Activated T-cell treated with anti-CD3 and anti-CD28 coated beads, Interleukin-2, amount 50 U/mL, for 72 hours (primary cell): ENCODE data around the gene KCNIP4. TPM values are rescaled to one million over a fixed set of nuclear protein-coding genes. Genes with fewer than 3 reads are reported as not detected.

ENCODE experiments used
- ATAC-seq, 2 donors: fragments of 150-1000 bp; cut with Tn5 transposase; replicated peaks in 1 of 2; 2 replicates each; pipeline ENCODE4 v1.10.0; 2021; ENCODE audit warnings: moderate library complexity in 2 of 2, mild to moderate bottlenecking in 1 of 2
- DNase-seq, 2 donors: peaks; one replicate each; pipeline ENCODE4 v3.0.0; 2021 to 2022; ENCODE audit warnings: mixed read lengths in 1 of 2
- H3K27ac Mint-ChIP-seq: one replicate; pipeline ENCODE4 v1.8.0; 2022; ENCODE audit warnings: mild to moderate bottlenecking, moderate library complexity, mixed read lengths
- H3K27me3 Mint-ChIP-seq: one replicate; pipeline ENCODE4 v1.8.0; 2022; ENCODE audit warnings: low read depth, mixed read lengths
- H3K36me3 Mint-ChIP-seq, 2 donors: one replicate each; pipeline ENCODE4 v1.8.0; 2022; ENCODE audit warnings: mixed read lengths in 2 of 2, mild to moderate bottlenecking in 1 of 2; ENCODE audit not compliant: insufficient read depth in 2 of 2
- H3K4me1 Mint-ChIP-seq: one replicate; pipeline ENCODE4 v1.8.0; 2022; ENCODE audit warnings: low read depth, mixed read lengths
- H3K4me3 Mint-ChIP-seq, 2 donors: one replicate each; pipeline ENCODE4 v1.8.0; 2022; ENCODE audit warnings: mild to moderate bottlenecking in 2 of 2, mixed read lengths in 2 of 2, moderate library complexity in 2 of 2
- H3K9me3 Mint-ChIP-seq, 2 donors: one replicate each; pipeline ENCODE4 v1.8.0; 2022; ENCODE audit warnings: mixed read lengths in 2 of 2
- total RNA-seq, 2 donors: library from RNA; stranded (reverse); gene quantifications; one replicate each; pipeline ENCODE4 v1.2.3, GENCODE V29; 2022

Gene KCNIP4
- total RNA-seq, 2 donors from 2014 or later, result not detected

- Mint-ChIP-seq H3K36me3 (no peaks in the 10 kb centered on the region), H3K27ac (no peak overlapping the region), H3K9me3 (peaks cover 0 to 8% of the 10 kb centered on the region in 2 donors), H3K27me3 (no peaks in the 10 kb centered on the region), H3K4me1 (no peaks in the 10 kb centered on the region), H3K4me3 (no peak overlapping the region)
- no peak for DNase-seq
- ATAC-seq, result no peak
Measured at GRCh38 chr4:21203416-21203815, 745.2 kb downstream of the KCNIP4 start.

- Mint-ChIP-seq H3K27ac (no peak overlapping the region), H3K4me3 (no peak overlapping the region), H3K36me3 (no peaks in the 10 kb centered on the region), H3K9me3 (peaks cover 0 to 8% of the 10 kb centered on the region in 2 donors), H3K4me1 (no peaks in the 10 kb centered on the region), H3K27me3 (no peaks in the 10 kb centered on the region)
- DNase-seq (no peak), ATAC-seq (no peak)
Measured at GRCh38 chr4:21202959-21203358, 745.6 kb downstream of the KCNIP4 start.

GRCh38 chr4:21198683-21199082 lies 749.9 kb downstream of the KCNIP4 start:
- H3K27me3 Mint-ChIP-seq, result no peaks in the 10 kb centered on the region
- peaks cover 0 to 11% of the 10 kb centered on the region in 2 donors for H3K9me3 Mint-ChIP-seq
- DNase-seq, result no peak
- ATAC-seq, result no peak
- H3K4me3 Mint-ChIP-seq, result no peak overlapping the region
- H3K4me1 Mint-ChIP-seq, result no peaks in the 10 kb centered on the region
- no peak overlapping the region for H3K27ac Mint-ChIP-seq
- no peaks in the 10 kb centered on the region for H3K36me3 Mint-ChIP-seq

GRCh38 chr4:21195682-21196081 lies 752.9 kb downstream of the KCNIP4 start:
- ATAC-seq (no peak), DNase-seq (no peak)
- H3K4me1 Mint-ChIP-seq, result no peaks in the 10 kb centered on the region
- H3K27ac Mint-ChIP-seq, result no peak overlapping the region
- no peak overlapping the region for H3K4me3 Mint-ChIP-seq
- H3K36me3 Mint-ChIP-seq, result no peaks in the 10 kb centered on the region
- H3K9me3 Mint-ChIP-seq, result peaks cover 0 to 3% of the 10 kb centered on the region in 2 donors
- no peaks in the 10 kb centered on the region for H3K27me3 Mint-ChIP-seq

GRCh38 chr4:21192367-21192766 lies 756.2 kb downstream of the KCNIP4 start:
- no peak for DNase-seq
- no peaks in the 10 kb centered on the region for H3K36me3 Mint-ChIP-seq
- H3K27ac Mint-ChIP-seq, result no peak overlapping the region
- no peaks in the 10 kb centered on the region for H3K27me3 Mint-ChIP-seq
- H3K4me1 Mint-ChIP-seq, result no peaks in the 10 kb centered on the region
- ATAC-seq, result no peak
- H3K4me3 Mint-ChIP-seq, result no peak overlapping the region
- H3K9me3 Mint-ChIP-seq, result peaks cover 0 to 5% of the 10 kb centered on the region in 2 donors

- Mint-ChIP-seq H3K36me3 (no peaks in the 10 kb centered on the region), H3K9me3 (peaks cover 0 to 5% of the 10 kb centered on the region in 2 donors), H3K4me3 (no peak overlapping the region), H3K27me3 (no peaks in the 10 kb centered on the region), H3K4me1 (no peaks in the 10 kb centered on the region), H3K27ac (no peak overlapping the region)
- DNase-seq (no peak), ATAC-seq (no peak)
Measured at GRCh38 chr4:21191317-21191716, 757.3 kb downstream of the KCNIP4 start.

DNA sequence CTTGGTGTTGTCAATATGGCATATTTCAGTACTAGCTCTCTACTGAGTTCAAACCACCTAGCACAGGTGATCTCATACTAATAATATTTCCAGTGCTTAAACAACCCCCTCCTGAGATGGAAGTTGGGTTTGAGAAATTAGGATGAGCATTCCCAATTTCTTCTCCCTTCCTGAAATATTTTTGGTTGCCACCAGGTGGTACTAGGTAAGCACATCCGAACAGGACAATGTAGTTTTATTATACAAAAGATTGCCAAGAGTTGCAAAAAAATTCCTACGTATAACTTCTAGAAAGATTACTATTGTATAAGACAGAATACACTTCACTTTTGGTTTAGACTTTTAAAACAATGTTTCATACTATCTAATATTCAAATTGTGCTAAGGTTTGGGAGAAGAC lies 763.8 kb downstream of the KCNIP4 start:
- Mint-ChIP-seq H3K27me3 (no peaks in the 10 kb centered on the region), H3K27ac (no peak overlapping the region), H3K9me3 (peaks cover 3 to 7% of the 10 kb centered on the region in 2 donors), H3K36me3 (no peaks in the 10 kb centered on the region), H3K4me1 (no peaks in the 10 kb centered on the region), H3K4me3 (no peak overlapping the region)
- ATAC-seq, result no peak
- no peak for DNase-seq

GRCh38 chr4:21181716-21182115 lies 766.9 kb downstream of the KCNIP4 start:
- no peak overlapping the region for H3K4me3 Mint-ChIP-seq
- DNase-seq (no peak), ATAC-seq (no peak)
- H3K27me3 Mint-ChIP-seq, result no peaks in the 10 kb centered on the region
- H3K36me3 Mint-ChIP-seq, result no peaks in the 10 kb centered on the region
- no peak overlapping the region for H3K27ac Mint-ChIP-seq
- H3K9me3 Mint-ChIP-seq, result peaks cover 3 to 8% of the 10 kb centered on the region in 2 donors
- no peaks in the 10 kb centered on the region for H3K4me1 Mint-ChIP-seq

GRCh38 chr4:21177871-21178270 lies 770.7 kb downstream of the KCNIP4 start:
- H3K4me1 Mint-ChIP-seq, result no peaks in the 10 kb centered on the region
- no peak overlapping the region for H3K27ac Mint-ChIP-seq
- H3K36me3 Mint-ChIP-seq, result no peaks in the 10 kb centered on the region
- H3K4me3 Mint-ChIP-seq, result no peak overlapping the region
- ATAC-seq, result no peak
- H3K9me3 Mint-ChIP-seq, result peaks cover 0 to 5% of the 10 kb centered on the region in 2 donors
- H3K27me3 Mint-ChIP-seq, result no peaks in the 10 kb centered on the region
- no peak for DNase-seq

GRCh38 chr4:21177092-21177491 lies 771.5 kb downstream of the KCNIP4 start:
- no peaks in the 10 kb centered on the region for H3K4me1 Mint-ChIP-seq
- no peak for ATAC-seq
- no peak for DNase-seq
- no peaks in the 10 kb centered on the region for H3K27me3 Mint-ChIP-seq
- H3K27ac Mint-ChIP-seq, result no peak overlapping the region
- H3K4me3 Mint-ChIP-seq, result no peak overlapping the region
- H3K9me3 Mint-ChIP-seq, result peaks cover 0 to 5% of the 10 kb centered on the region in 2 donors
- H3K36me3 Mint-ChIP-seq, result no peaks in the 10 kb centered on the region

- DNase-seq (no peak), ATAC-seq (no peak)
- H3K36me3 Mint-ChIP-seq, result no peaks in the 10 kb centered on the region
- no peaks in the 10 kb centered on the region for H3K27me3 Mint-ChIP-seq
- no peaks in the 10 kb centered on the region for H3K4me1 Mint-ChIP-seq
- H3K9me3 Mint-ChIP-seq, result peaks cover 0 to 2% of the 10 kb centered on the region in 2 donors
- no peak overlapping the region for H3K4me3 Mint-ChIP-seq
- H3K27ac Mint-ChIP-seq, result no peak overlapping the region
Measured at GRCh38 chr4:21167711-21168110, 780.9 kb downstream of the KCNIP4 start.

GRCh38 chr4:21155367-21155766 lies 793.2 kb downstream of the KCNIP4 start:
- H3K36me3 Mint-ChIP-seq, result no peaks in the 10 kb centered on the region
- DNase-seq, result no peak
- no peaks in the 10 kb centered on the region for H3K4me1 Mint-ChIP-seq
- H3K4me3 Mint-ChIP-seq, result no peak overlapping the region
- H3K27me3 Mint-ChIP-seq, result no peaks in the 10 kb centered on the region
- no peak for ATAC-seq
- H3K9me3 Mint-ChIP-seq, result no peaks in the 10 kb centered on the region
- H3K27ac Mint-ChIP-seq, result no peak overlapping the region

GRCh38 chr4:21139327-21139726 lies 809.2 kb downstream of the KCNIP4 start:
- H3K4me1 Mint-ChIP-seq, result no peaks in the 10 kb centered on the region
- no peak for ATAC-seq
- H3K9me3 Mint-ChIP-seq, result peaks cover 0 to 13% of the 10 kb centered on the region in 2 donors
- H3K4me3 Mint-ChIP-seq, result no peak overlapping the region
- no peak for DNase-seq
- no peaks in the 10 kb centered on the region for H3K27me3 Mint-ChIP-seq
- H3K36me3 Mint-ChIP-seq, result no peaks in the 10 kb centered on the region
- H3K27ac Mint-ChIP-seq, result no peak overlapping the region

DNA sequence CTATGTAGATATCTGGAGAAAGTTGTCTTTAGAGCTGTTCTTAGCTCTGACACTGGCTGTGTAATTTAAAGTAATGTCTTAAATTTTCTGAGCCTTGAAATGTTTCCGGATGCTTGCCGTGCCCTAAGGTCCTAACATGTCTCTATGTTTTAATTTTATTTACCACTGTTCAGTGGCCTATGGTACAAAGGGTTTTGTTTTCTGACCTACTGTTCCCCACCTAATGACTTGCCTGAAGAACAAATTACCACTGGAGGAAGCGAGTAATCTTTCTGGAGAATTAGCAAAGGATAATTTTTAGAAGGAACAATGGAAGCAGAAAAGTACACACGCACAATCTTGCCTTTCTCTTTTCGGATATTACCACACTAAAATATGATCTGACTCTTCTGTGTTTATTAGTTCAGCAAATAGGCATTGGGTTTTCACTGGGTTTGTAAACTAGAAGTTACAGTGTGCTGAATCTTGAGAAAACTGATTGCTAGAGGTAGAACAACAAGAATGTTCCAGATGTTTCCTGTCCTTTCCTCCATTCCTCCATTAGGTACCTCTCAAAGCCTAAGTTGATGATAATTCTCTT lies 812.4 kb downstream of the KCNIP4 start:
- Mint-ChIP-seq H3K9me3 (peaks cover 0 to 5% of the 10 kb centered on the region in 2 donors), H3K4me3 (no peak overlapping the region), H3K4me1 (no peaks in the 10 kb centered on the region), H3K36me3 (no peaks in the 10 kb centered on the region), H3K27ac (no peak overlapping the region), H3K27me3 (no peaks in the 10 kb centered on the region)
- no peak for ATAC-seq
- DNase-seq, result no peak
